SIG-M5 (cell line): ENCODE measurements around the gene SLC25A30.
"Not testable (repeated sequence)": the region's sequence is repeated elsewhere in the genome, so short reads cannot be mapped to it uniquely, and the experiment has no call there.

Experiments used
- DNase-seq: peaks from one replicate; lab custom pipeline; 2025; lab: John Stamatoyannopoulos, UW

SLC25A30 gene

DNA sequence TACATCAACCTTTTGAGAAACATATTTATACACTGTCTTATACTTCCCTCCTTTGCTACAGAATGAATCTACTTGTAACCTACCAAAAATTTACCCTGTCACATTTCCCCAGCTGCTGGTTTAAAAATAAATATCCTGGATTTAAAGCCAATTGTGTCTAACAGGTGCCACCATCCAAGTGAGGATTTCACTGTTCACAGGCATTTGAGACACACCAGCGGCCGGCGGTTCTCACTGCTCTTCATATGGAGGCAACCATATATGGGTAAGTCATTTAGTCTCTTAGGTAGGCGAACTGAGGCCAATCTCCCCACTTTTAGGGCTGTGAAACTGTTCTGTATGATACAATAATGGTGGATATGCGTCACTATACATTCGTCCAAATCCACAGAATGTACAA, 26.2 kb downstream of the SLC25A30 start:
- no peak for DNase-seq

GRCh38 chr13:45391128-45391527, 27.0 kb downstream of the SLC25A30 start:
- not testable (repeated sequence) for DNase-seq

DNA sequence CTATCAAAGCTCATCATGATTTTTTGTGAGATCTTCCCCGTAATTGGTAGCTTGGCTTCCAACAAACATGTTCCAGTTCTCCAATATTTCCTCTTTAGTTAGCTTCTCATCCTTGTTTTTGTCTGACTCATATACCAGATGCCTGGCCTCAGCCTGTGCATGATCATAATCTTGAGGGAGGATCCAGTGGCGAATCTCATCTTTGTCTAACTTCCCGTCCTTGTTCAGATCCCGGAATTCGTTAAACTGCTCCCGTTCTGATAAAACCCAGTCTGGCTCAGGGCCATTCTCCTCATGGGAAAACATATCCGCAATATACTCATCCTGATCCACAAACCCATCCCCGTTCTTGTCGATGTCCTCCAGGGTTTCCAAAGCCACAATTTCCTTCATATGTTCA, 27.8 kb downstream of the SLC25A30 start:
- DNase-seq: not testable (repeated sequence)

- DNase-seq: no peak
Measured at GRCh38 chr13:45388664-45389063, 29.5 kb downstream of the SLC25A30 start.

DNA sequence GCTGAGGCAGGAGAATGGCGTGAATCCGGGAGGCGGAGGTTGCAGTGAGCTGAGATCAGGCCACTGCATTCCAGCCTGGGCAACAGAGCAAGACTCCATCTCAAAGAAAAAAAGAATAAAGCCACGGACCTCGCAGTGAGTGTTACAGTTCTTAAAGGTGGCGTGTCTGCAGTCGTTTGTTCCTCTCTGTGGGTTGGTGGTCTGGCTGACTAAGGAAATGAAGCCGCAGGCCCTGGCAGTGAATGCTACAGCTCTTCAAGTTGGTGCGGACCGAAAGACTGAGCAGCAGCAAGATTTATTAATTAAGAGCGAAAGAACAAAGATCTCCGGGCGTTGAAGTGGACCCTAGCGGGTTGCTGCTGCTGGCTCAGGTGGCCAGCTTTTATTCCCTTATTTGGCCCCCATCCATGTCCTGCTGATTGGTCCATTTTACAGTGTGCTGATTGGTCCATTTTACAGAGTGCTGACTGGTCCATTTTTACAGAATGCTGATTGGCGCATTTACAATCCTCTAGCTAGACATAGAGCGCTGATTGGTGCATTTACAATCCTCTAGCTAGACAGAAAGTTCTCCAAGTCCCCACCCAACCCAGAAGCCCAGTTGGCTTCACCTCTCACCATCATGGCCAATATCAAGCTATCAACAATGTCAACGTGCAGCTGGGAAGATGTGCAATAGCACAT, 31.1 kb downstream of the SLC25A30 start:
- DNase-seq: not testable (repeated sequence)

DNA sequence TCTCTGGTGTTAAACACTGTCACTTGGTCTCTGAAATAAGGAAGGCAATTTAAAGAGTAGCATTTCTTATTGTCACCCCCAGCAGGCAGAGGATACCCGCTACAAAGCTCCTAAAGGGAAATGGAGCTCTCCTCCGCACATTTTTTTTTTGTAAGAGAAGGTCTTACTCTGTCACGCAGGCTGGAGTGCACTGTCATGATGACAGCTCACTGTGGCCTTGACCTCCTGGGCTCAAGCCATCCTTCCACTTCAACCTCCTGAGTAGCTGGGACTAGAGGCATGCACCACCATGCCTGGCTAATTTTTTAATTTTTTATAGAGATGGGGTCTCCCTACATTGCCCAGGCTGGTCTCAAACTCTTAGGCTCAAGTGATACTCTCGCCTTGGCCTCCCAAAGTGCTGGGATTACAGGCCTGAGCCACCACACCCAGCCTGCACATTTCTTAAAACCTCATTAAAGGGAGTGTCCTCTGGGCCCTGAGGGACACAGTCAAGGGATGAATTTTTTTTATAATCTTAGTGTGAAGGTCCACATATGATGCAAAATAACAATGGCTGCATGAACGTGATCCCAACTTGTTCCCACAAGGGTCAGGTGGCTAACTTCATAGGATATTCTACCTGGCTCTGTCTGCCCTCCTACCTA, 32.1 kb downstream of the SLC25A30 start:
- DNase-seq: no peak

DNA sequence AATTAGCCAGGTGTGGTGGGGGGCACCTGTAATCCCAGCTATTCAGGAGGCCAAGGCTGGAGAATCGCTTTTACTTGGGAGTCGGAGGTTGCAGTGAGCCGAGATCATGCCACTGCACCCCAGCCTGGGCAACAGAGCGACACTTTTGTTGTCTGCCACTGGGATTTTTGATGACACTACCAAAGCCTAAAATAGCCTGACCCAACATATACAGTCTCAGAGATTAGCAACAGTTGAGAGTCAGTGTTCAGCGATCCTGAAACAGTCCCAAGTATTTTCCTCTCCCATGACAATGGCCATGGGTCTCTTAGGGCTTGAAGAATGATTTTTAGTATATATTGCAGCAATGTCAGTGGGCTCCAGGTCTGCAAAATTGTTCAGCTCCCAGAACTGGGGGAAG, 32.9 kb downstream of the SLC25A30 start:
- DNase-seq: no peak

DNA sequence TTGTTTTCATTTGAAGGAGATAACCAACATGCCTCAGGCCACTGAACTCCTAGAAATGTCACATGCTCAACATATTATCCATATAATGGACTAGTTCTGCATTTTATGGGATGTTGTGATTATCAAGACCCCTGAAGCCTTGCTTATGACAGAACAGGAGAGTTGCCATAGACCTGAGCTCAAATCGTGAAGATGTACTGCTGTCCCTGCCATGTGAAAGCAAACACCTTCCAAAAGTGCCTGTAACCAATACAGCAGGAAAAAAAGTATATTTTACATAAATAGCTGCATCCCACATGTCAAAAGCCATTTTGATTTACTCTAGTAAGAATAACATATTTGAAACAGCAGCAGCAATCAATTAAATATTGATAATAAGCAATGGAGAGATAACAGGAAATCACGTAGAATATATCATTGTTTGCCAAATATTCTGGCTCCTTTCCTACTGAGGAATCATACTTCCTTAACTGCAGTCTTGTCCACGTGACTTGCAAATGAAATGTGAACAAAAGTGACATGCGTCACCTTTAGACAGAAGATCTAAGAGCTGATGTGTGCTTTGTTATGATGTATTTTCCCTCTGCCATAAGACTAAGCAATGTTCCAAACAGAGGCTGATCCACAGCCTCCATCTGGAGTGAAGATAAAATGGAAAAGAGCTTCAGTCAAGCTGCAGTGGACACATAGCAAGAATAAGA, 33.5 kb downstream of the SLC25A30 start:
- no peak for DNase-seq

DNA sequence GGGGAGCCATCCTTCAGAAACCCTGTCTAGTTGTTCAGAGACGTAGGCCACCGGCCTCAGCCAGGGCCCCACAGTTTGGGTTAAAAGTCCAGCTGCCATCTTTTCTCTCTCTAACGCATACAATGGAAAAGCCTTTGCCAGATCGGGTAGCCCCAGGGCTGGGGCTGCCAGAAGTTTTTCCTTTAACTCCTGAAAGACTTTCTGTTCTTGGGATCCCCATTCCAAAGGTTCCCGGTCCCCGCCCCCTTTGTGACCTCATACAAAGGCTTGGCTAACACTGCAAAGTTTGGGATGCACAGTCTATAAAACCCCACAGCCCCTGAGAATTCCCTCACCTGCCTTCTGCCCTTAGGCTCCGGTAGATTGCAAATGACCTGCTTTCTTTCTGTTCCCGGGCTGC, 35.4 kb downstream of the SLC25A30 start:
- DNase-seq: not testable (repeated sequence)

DNA sequence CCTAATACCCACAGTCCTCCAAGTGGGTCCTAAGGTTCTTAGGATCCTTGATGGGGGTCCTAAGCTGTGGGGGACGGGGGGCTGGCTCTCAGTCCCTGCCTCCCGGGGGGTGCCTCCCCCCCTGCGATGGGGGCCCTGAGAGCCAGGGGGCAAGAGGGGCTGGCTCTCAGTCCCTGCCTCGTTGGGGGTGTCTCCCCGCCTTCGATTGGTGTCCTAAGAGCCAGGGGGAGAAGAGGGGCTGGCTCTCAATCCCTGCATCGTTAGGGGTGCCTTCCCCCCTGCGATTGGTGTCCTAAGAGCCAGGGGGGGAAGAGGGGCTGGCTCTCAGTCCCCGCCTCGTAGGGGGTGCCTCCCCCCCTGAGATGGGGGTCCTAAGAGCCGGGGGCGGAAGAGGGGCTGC, 37.0 kb downstream of the SLC25A30 start:
- DNase-seq: no peak

GRCh38 chr13:45380708-45381107, 37.5 kb downstream of the SLC25A30 start:
- not testable (repeated sequence) for DNase-seq

- not testable (repeated sequence) for DNase-seq
Measured at GRCh38 chr13:45379516-45379915, 38.7 kb downstream of the SLC25A30 start.

GRCh38 chr13:45378786-45379185, 39.4 kb downstream of the SLC25A30 start:
- not testable (repeated sequence) for DNase-seq

DNA sequence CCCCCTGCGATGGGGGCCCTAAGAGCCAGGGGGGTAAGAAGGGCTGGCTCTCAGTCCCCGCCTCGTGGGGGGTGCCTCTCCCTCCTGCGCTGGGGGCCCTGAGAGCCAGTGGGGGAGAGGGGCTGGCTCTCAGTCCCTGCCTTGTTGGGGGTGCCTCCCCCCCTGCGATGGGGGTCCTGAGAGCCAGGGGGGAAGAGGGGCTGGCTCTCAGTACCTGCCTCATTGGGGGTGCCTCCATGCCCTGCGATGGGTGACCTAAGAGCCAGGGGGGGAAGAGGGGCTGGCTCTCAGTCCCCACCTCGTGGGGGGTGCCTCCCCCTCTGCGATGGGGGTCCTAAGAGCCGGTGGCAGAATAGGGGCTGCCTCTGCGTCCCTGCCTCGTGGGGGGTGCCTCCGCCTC, 40.9 kb downstream of the SLC25A30 start:
- DNase-seq: not testable (repeated sequence)

GRCh38 chr13:45376651-45377050, 41.5 kb downstream of the SLC25A30 start:
- DNase-seq: not testable (repeated sequence)

GRCh38 chr13:45374917-45375316, 43.3 kb downstream of the SLC25A30 start:
- DNase-seq: no peak

DNA sequence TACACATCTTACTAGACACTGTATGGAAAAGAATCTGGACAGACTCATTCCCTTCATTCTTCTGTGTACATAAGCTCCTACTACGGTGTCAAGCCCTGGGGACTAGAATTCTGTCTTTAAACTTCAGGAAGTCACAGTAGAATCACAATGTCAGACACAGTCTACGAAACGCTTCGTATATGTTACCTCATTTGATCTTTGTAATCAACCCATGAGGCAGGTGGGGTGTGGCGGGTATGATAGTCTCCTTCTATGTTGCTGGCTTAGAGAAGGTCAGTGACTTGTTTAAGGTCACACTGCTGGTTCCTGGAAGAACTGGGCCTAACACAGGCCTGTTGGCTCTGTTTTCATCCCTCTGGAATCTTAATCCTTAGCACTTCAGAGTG, 45.0 kb downstream of the SLC25A30 start:
- DNase-seq: no peak

DNA sequence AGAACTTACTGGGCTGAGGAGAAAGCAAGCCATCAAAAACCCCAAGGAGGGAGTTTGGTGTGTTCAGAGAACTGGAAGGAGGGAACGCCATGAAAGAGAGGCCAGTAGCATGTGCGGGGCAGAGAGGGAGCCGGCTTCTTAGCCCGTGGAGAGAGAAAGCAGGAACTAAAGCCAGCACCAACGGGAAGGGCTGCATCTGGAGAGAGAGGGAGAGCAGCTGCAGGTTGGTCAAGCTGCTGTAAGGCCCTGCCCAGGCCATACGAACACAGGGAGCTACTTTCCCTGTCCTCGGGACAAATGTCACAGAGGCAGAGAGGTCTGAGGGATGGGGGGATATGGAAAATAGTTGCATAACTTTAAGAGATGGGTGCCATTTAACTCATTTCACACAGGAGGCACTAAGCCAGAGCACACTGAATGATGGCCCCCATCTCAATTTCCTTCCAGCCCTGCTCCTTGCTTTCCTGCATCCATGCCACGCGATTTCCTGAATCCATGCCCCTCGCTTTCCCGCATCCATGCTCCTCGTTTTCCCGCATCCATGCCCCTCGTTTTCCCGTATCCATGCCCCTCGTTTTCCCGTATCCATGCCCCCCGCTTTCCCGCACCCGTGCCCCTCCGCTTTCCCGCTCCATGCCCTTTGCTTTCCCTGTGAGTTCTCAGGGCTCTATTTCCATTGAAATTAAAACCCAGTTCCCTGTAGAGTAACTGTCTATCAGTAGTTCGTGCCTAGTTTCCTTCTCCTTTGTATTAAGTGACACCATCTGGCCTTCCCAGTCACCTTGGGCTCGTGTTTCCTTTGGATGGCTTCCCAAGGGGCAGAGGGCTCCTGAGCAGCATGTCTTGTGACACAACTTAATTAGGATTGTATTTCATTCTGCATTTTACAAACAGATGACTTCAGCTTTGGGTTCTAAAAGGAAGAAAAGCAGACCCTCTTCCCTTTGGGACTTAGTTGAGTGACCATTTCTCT, 45.7 kb downstream of the SLC25A30 start:
- DNase-seq: no peak

DNA sequence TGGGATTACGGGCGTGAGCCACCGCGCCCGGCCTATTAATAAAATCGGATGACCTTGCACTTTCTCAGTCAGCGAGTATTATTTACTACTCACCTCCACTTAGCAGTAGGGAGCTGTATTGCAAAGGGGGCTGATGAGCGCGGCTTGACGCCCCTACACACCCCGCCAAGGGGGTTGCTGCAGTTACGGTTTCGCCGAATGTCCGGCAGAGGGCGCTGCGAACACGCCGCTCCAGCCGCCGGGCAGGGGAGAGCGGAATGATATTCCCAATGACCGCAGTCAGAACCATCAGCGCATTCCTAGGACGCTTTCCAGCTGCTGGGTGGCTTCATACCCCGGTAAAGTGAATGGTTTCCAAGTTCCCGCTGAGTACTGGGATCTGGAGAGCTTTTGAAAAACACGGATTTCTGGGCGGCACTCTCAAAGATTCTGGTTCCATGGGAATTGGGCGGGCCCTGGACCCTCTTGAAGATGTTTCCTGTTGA, 47.2 kb downstream of the SLC25A30 start:
- no peak for DNase-seq

- no peak for DNase-seq
Measured at GRCh38 chr13:45369116-45369515, 49.1 kb downstream of the SLC25A30 start.

- DNase-seq: no peak
Measured at GRCh38 chr13:45368571-45368970, 49.6 kb downstream of the SLC25A30 start.

GRCh38 chr13:45368005-45368404, 50.2 kb downstream of the SLC25A30 start:
- no peak for DNase-seq
